Stimulated activated CD8-positive, alpha-beta memory T cell treated with anti-CD3 and anti-CD28 coated beads, Interleukin-12 subunit alpha, Interleukin-12 subunit beta, amount 100 ng/mL, for 24 hours (primary cell): Measurements from ENCODE around the gene C19orf85.
A peak's percentile ranks its signal among the peaks of the same experiment; 100 is the strongest.
"Not testable (repeated sequence)": the region's sequence is repeated elsewhere in the genome, so short reads cannot be mapped to it uniquely, and the experiment has no call there.

Experiments
- DNase-seq: peaks from one replicate; pipeline ENCODE4 v3.0.0-alpha.2; 2020; ENCODE audit errors: extremely low read depth

Gene C19orf85

GRCh38 chr19:55464662-55465054, at the start of gene C19orf85:
TSS of gene C19orf85 (minus strand) at chr19:55464751. CDS start at chr19:55464554, 197 bp downstream.
- no peak for DNase-seq

- DNase-seq = no peak
Observed at GRCh38 chr19:55508120-55508519, 43.6 kb upstream of the C19orf85 start.

- DNase-seq = no peak
Observed at GRCh38 chr19:55504981-55505380, 40.4 kb upstream of the C19orf85 start.

GRCh38 chr19:55504252-55504603, 39.7 kb upstream of the C19orf85 start:
- DNase-seq = no peak

GRCh38 chr19:55503502-55504251, 39.1 kb upstream of the C19orf85 start:
- DNase-seq = peak; percentile 78

- no peak for DNase-seq
Observed at GRCh38 chr19:55503157-55503501, 38.6 kb upstream of the C19orf85 start.

- DNase-seq = no peak
Observed at GRCh38 chr19:55502197-55502952, 37.8 kb upstream of the C19orf85 start.

GRCh38 chr19:55500368-55500952, 35.9 kb upstream of the C19orf85 start:
- DNase-seq = no peak

GRCh38 chr19:55498246-55498840, 33.8 kb upstream of the C19orf85 start:
- DNase-seq = no peak

GRCh38 chr19:55497763-55498162, 33.2 kb upstream of the C19orf85 start:
- DNase-seq = no peak

GRCh38 chr19:55496820-55497219, 32.3 kb upstream of the C19orf85 start:
- DNase-seq = not testable (repeated sequence)

GRCh38 chr19:55495646-55496349, 31.2 kb upstream of the C19orf85 start:
- no peak for DNase-seq

GRCh38 chr19:55494172-55494761, 29.7 kb upstream of the C19orf85 start:
- DNase-seq = no peak

- DNase-seq = no peak
Observed at GRCh38 chr19:55493645-55494171, 29.2 kb upstream of the C19orf85 start.

- no peak for DNase-seq
Observed at GRCh38 chr19:55493052-55493644, 28.6 kb upstream of the C19orf85 start.

GRCh38 chr19:55492362-55492944, 27.9 kb upstream of the C19orf85 start:
- DNase-seq = no peak

GRCh38 chr19:55491546-55492360, 27.2 kb upstream of the C19orf85 start:
- DNase-seq = no peak

GRCh38 chr19:55490478-55491432, 26.2 kb upstream of the C19orf85 start:
- DNase-seq = no peak
